HCT116 (cell line): ENCODE measurements around the gene C2orf81. TPM values are rescaled to one million over a fixed set of nuclear protein-coding genes. Genes with fewer than 3 reads are reported as not detected.

Source experiments
- ATAC-seq: fragments of 200-7000 bp; cut with Tn5 transposase; 2 replicates; pipeline ENCODE4 v1.9.1; 2020; ENCODE audit warnings: mild to moderate bottlenecking, moderate library complexity
- BruUV-seq: library from RNA; stranded (reverse); fragments of 400-500 nt; replicated peaks from 2 replicates; lab custom pipeline; 2021; lab: Mats Ljungman, UMichigan
- CTCF ChIA-PET: fragments of 300-600 bp; sonication (Branson Sonifier 250); formaldehyde crosslinking; loops from one replicate; lab custom pipeline; 2021; ENCODE audit warnings: antibody characterized with exemption; lab: Charles Lee
- POLR2A ChIA-PET: fragments of 300-600, 350-600 bp; sonication (Branson Sonifier 250); formaldehyde crosslinking; loops from one replicate; lab custom pipeline; 2021; ENCODE audit warnings: antibody characterized with exemption; lab: Charles Lee
- RAD21 ChIA-PET, 2 experiments: fragments of 300-600 bp; sonication (Branson Sonifier 250); formaldehyde crosslinking; loops; one replicate each; lab custom pipeline; 2023; ENCODE audit warnings: low total read pairs in 2 of 2; ENCODE audit not compliant: uncharacterized antibody in 2 of 2, unreplicated experiment in 2 of 2, low non-redundant PET in 1 of 2; lab: Charles Lee
- DNase-seq: peaks from one replicate; pipeline ENCODE4 v3.0.0-alpha.2; 2010; ENCODE audit warnings: low read depth, low spot score
- H2AFZ ChIP-seq: fragments of 200-600 bp; shearing (Covaris generic), sonication (generic); 2 replicates; pipeline ENCODE4 v1.6.1; 2017; ENCODE audit warnings: low read depth, mixed run types, mixed read lengths, antibody characterized with exemption, low read length; ENCODE audit not compliant: poor library complexity, severe bottlenecking
- H3K27ac ChIP-seq: 2 replicates; pipeline ENCODE4 v1.5.1; 2012; ENCODE audit warnings: low read depth, low read length
- H3K27me3 ChIP-seq: fragments of 200-600 bp; sonication (generic); 2 replicates; pipeline ENCODE4 v1.6.1; 2016; ENCODE audit warnings: mixed run types, low read length, mixed read lengths; ENCODE audit not compliant: insufficient read depth
- H3K36me3 ChIP-seq, 2 experiments: fragments of 200-500 bp in 1 of 2; fragments of 200-600 bp in 1 of 2; sonication (Bioruptor generic) in 1 of 2; sonication (generic) in 1 of 2; 2 replicates each; pipeline versions ENCODE4 v1.5.1 to v1.6.1; 2014 to 2016; ENCODE audit warnings: low read length in 2 of 2, inconsistent platforms in 1 of 2, mixed read lengths in 1 of 2, mixed run types in 1 of 2; ENCODE audit not compliant: insufficient read depth in 2 of 2, control insufficient read depth in 1 of 2
- H3K4me1 ChIP-seq, 2 experiments: fragments of 200-600 bp in 1 of 2; sonication (generic) in 1 of 2; 2 replicates each; pipeline versions ENCODE4 v1.5.1 to v1.6.1; 2012 to 2017; ENCODE audit warnings: low read length in 2 of 2, inconsistent platforms in 1 of 2, mild to moderate bottlenecking in 1 of 2, mixed read lengths in 1 of 2, mixed run types in 1 of 2, moderate library complexity in 1 of 2; ENCODE audit not compliant: insufficient read depth in 2 of 2, control insufficient read depth in 1 of 2
- H3K4me2 ChIP-seq: fragments of 200-600 bp; sonication (generic); 2 replicates; pipeline ENCODE4 v1.6.1; 2017; ENCODE audit warnings: mixed run types, low read length, mixed read lengths
- H3K4me3 ChIP-seq, 2 experiments: fragments of 200-600 bp in 1 of 2; sonication (generic) in 1 of 2; replicated peaks in 1 of 2; 2 replicates each; pipeline ENCODE4 v1.5.1; 2011 to 2016; ENCODE audit warnings: low read length in 2 of 2, control low read depth in 1 of 2, low read depth in 1 of 2, mild to moderate bottlenecking in 1 of 2, mixed read lengths in 1 of 2, mixed run types in 1 of 2
- H3K79me2 ChIP-seq: fragments of 200-600 bp; sonication (generic); 2 replicates; pipeline ENCODE4 v1.6.1; 2017; ENCODE audit warnings: mild to moderate bottlenecking, mixed run types, low read length, moderate library complexity, mixed read lengths; ENCODE audit not compliant: insufficient read depth
- H3K9ac ChIP-seq: fragments of 200-600 bp; sonication (generic); 2 replicates; pipeline ENCODE4 v1.6.1; 2016; ENCODE audit warnings: low read length, mixed read lengths
- H3K9me2 ChIP-seq: fragments of 200-600 bp; sonication (generic), shearing (Covaris generic); 2 replicates; pipeline ENCODE4 v1.6.1; 2017; ENCODE audit warnings: mixed run types, mild to moderate bottlenecking, moderate library complexity; ENCODE audit not compliant: insufficient read depth
- H3K9me3 ChIP-seq, 2 experiments: fragments of 200-500 bp in 1 of 2; fragments of 200-600 bp in 1 of 2; sonication (Bioruptor generic) in 1 of 2; sonication (generic) in 1 of 2; 2 replicates each; pipeline ENCODE4 v1.6.1; 2014 to 2017; ENCODE audit warnings: low read length in 2 of 2, mixed read lengths in 2 of 2, inconsistent platforms in 1 of 2, low read depth in 1 of 2, mild to moderate bottlenecking in 1 of 2, mixed run types in 1 of 2, moderate library complexity in 1 of 2; ENCODE audit not compliant: control insufficient read depth in 1 of 2, insufficient read depth in 1 of 2
- H4K20me1 ChIP-seq: fragments of 200-600 bp; sonication (generic), shearing (Covaris generic); 2 replicates; pipeline ENCODE4 v1.6.1; 2017; ENCODE audit warnings: mixed run types, mild to moderate bottlenecking, moderate library complexity; ENCODE audit not compliant: insufficient read depth
- EGR1 ChIP-seq: IDR thresholded peaks from 2 replicates; pipeline ENCODE4 v1.6.1; 2012; ENCODE audit warnings: low read depth
- EZH2 ChIP-seq: fragments of 200-600 bp; sonication (generic); IDR thresholded peaks from 2 replicates; pipeline ENCODE4 v1.6.1; 2017; ENCODE audit warnings: antibody characterized with exemption, mixed run types
- FOSL1 ChIP-seq: IDR thresholded peaks from 2 replicates; pipeline ENCODE4 v1.6.1; 2012; ENCODE audit warnings: low read depth
- MAX ChIP-seq: IDR thresholded peaks from 2 replicates; pipeline ENCODE4 v1.6.1; 2012
- POLR2AphosphoS5 ChIP-seq: IDR thresholded peaks from 2 replicates; pipeline ENCODE4 v1.6.1; 2011; ENCODE audit warnings: mild to moderate bottlenecking, low read depth, low read length, moderate library complexity
- RAD21 ChIP-seq: IDR thresholded peaks from 2 replicates; pipeline ENCODE4 v1.6.1; 2012; ENCODE audit warnings: low read depth, mild to moderate bottlenecking
- REST ChIP-seq: IDR thresholded peaks from 2 replicates; pipeline ENCODE4 v1.6.1; 2012; ENCODE audit warnings: low read depth
- SIN3A ChIP-seq: IDR thresholded peaks from 2 replicates; pipeline ENCODE4 v1.6.1; 2012; ENCODE audit warnings: low read depth
- SP1 ChIP-seq: IDR thresholded peaks from 2 replicates; pipeline ENCODE4 v1.6.1; 2012; ENCODE audit warnings: low read depth
- YY1 ChIP-seq: IDR thresholded peaks from 2 replicates; pipeline ENCODE4 v1.6.1; 2011; ENCODE audit warnings: low read length, low read depth, moderate library complexity, mild to moderate bottlenecking; ENCODE audit not compliant: insufficient replicate concordance; ENCODE audit errors: extremely low read depth
- ZBTB33 ChIP-seq: IDR thresholded peaks from 2 replicates; pipeline ENCODE4 v1.6.1; 2011; ENCODE audit warnings: mild to moderate bottlenecking, low read length, moderate library complexity; ENCODE audit not compliant: insufficient replicate concordance; ENCODE audit errors: extremely low read depth
- ZFX ChIP-seq: fragments of 450-650 bp; IDR thresholded peaks from 2 replicates; pipeline ENCODE4 v1.6.1; 2017
- intact Hi-C: fragments of 100-400 bp; cut with micrococcal nuclease; formaldehyde crosslinking; loops from 2 replicates; pipeline ENCODE4 v1.10.0; 2022
- total RNA-seq: library from RNA; stranded (reverse); gene quantifications from one replicate; pipeline ENCODE4 v1.2.1, GENCODE V29; 2021; ENCODE audit not compliant: unreplicated experiment
- TF ChIP-seq, protein P1 (sequence below): IDR thresholded peaks from 2 replicates; pipeline ENCODE4 v1.6.1; 2012

The C2orf81 gene
- total RNA-seq, 1 experiment from 2014 or later = 6.5 TPM

- no peak overlapping the region for H2AFZ ChIP-seq
- peaks cover 28 to 41% of the 10 kb centered on the region in 2 experiments for H3K36me3 ChIP-seq
- no peak for DNase-seq
- H3K4me1 ChIP-seq = peaks cover 0 to 36% of the 10 kb centered on the region in 2 experiments; a peak in 3 of 4 replicates
- no peaks in the 10 kb centered on the region for H3K79me2 ChIP-seq
- CTCF ChIA-PET = no interaction called here
- RAD21 ChIA-PET = no interaction called here
- no peaks in the 10 kb centered on the region for H4K20me1 ChIP-seq
- BruUV-seq = no TSS peak
- no peak for ATAC-seq
- H3K9ac ChIP-seq = no peak overlapping the region
- no peaks in the 10 kb centered on the region for H3K9me2 ChIP-seq
- intact Hi-C loops = no loop called here
- no peak overlapping the region for H3K4me3 ChIP-seq
- TF ChIP-seq POLR2AphosphoS5 = 0 out of 2 replicates have a peak, but pooled peaks have one; percentile 26
- TF ChIP-seq SP1 = no peak
- H3K27me3 ChIP-seq = no peaks in the 10 kb centered on the region
- H3K27ac ChIP-seq = no peak overlapping the region
- POLR2A ChIA-PET = no interaction called here
- H3K9me3 ChIP-seq = no peaks in the 10 kb centered on the region
- H3K4me2 ChIP-seq = no peak overlapping the region
These were observed 3.6 kb upstream of the C2orf81 start for GRCh38 chr2:74424995-74425406.

DNA sequence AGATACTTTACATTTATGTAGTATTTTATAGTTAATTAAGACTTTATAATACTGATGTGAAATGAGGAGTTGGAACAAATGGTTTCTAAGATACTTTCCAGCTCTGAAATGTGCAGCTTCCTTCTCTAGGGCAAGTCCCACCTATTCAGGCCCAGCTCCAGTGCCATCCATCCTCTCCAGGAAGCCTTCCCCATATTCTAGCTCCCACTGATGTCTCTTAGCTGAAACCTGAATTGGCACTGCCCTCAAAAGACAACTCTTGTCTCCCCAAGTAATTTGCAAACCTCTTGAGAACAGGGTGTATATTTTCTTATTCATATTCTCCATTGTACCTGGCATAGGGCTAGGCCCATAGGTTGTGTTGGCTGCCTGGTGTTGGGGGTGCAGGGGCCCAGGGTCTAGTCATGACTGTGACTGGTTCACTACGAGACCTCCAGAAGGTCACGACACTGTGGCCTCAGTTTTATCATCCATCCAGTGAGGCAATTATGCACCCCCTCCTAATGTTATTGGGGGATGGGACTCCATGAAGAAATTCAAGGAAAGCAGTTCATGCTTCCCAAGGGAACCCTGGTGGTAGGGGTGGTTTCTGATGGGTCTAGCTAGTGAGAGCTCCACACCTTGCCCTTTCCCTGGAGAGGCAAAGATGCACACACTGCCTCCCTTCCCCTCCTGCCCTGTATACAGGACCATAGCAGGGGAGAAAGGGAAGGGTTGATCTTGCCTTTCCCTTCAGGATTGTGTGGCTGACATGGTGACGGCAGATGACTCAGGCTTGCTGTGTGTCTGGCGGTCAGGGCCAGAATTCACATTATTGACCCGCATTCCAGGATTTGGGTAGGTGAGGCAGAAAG is 2.9 kb upstream of the C2orf81 start:
- DNase-seq = no peak
- Histone ChIP-seq H3K27me3 (no peaks in the 10 kb centered on the region), H3K4me1 (peaks cover 0 to 36% of the 10 kb centered on the region in 2 experiments; a peak in 3 of 4 replicates), H3K9ac (no peak overlapping the region), H3K36me3 (peaks cover 23 to 35% of the 10 kb centered on the region in 2 experiments), H3K27ac (no peak overlapping the region), H3K79me2 (no peaks in the 10 kb centered on the region), H3K9me2 (no peaks in the 10 kb centered on the region), H2AFZ (no peak overlapping the region), H4K20me1 (no peaks in the 10 kb centered on the region), H3K9me3 (no peaks in the 10 kb centered on the region), H3K4me3 (no peak overlapping the region), H3K4me2 (no peak overlapping the region)
- ATAC-seq = no peak
- no TSS peak for BruUV-seq
- POLR2A ChIA-PET = no interaction called here
- RAD21 ChIA-PET = no interaction called here
- intact Hi-C loops = no loop called here
- CTCF ChIA-PET = no interaction called here
- TF ChIP-seq YY1 = no peak
- TF ChIP-seq, protein P1, sequence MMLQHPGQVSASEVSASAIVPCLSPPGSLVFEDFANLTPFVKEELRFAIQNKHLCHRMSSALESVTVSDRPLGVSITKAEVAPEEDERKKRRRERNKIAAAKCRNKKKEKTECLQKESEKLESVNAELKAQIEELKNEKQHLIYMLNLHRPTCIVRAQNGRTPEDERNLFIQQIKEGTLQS = no peak
- no peak for TF ChIP-seq ZFX
- no peak for TF ChIP-seq EGR1
- TF ChIP-seq SIN3A = no peak
- TF ChIP-seq POLR2AphosphoS5 = no peak; the same call in 1 of the 2 replicates
- TF ChIP-seq REST = no peak
- no peak for TF ChIP-seq EZH2
- TF ChIP-seq SP1 = no peak
- TF ChIP-seq MAX = no peak
- TF ChIP-seq ZBTB33 = no peak
- no peak for TF ChIP-seq RAD21
- no peak for TF ChIP-seq FOSL1
